Upper lobe of left lung (tissue), 4 donors: ENCODE measurements around the gene TCF25.

ENCODE experiments used
- CTCF ChIP-seq, 6 experiments: fragments of 450-650 bp in 4 of 6; fragments of 200-600 bp in 2 of 6; sonication (generic) in 2 of 6; IDR thresholded peaks; one replicate each; pipeline ENCODE4 v1.5.1; 2016 to 2019; ENCODE audit warnings: antibody characterized with exemption in 6 of 6
- POLR2AphosphoS5 ChIP-seq, 2 donors: sonication (generic); formaldehyde crosslinking; IDR thresholded peaks; one replicate each; pipeline ENCODE4 v1.5.1; 2017; ENCODE audit warnings: antibody characterized with exemption in 2 of 2

DNA sequence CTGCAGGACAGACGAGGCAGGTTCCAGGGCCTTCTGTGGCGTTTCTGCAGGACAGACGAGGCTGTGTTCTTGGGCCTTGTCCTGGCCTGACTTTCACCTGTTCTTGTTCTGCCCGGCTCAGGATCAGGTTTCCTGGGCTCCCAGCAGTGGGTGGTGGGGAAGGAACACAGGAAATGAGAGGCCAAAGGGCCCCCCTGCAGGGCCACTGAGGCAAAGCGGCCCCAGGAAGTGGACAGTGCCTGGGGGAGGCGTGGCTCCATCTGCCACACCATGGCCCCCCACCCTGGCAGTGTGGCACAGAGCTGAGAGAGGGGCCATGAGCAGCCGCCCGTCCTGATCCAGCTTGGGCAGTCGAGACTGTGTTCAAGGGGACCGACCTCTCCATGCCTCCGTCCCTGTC is 24.4 kb upstream of the TCF25 start:
- no peak for TF ChIP-seq CTCF (IDR thresholded peaks at IDR 0.05)
- no peak for TF ChIP-seq POLR2AphosphoS5 (IDR thresholded peaks at IDR 0.05)
